HepG2 (cell line): ENCODE results near the gene FSTL1. TPM values are rescaled to one million over a fixed set of nuclear protein-coding genes. Genes with fewer than 3 reads are reported as not detected.

Experiments
- ATAC-seq: fragments of 200-7000 bp; cut with Tn5 transposase; 3 replicates; pipeline ENCODE4 v1.9.1; 2020; ENCODE audit warnings: mild to moderate bottlenecking, moderate library complexity
- BruUV-seq: library from RNA; stranded (reverse); fragments of 400-500 nt; replicated peaks from 2 replicates; lab custom pipeline; 2021; lab: Mats Ljungman, UMichigan
- CTCF ChIA-PET: fragments of 300-600 bp; formaldehyde crosslinking; extraction: SDS; loops from one replicate; lab custom pipeline; 2021; ENCODE audit warnings: low total read pairs, inconsistent platforms, low intra/inter-chr PET ratio; lab: Yijun Ruan, JAX
- POLR2A ChIA-PET: fragments of 350-600 bp; sonication (Branson Sonifier 250); formaldehyde crosslinking; loops from one replicate; lab custom pipeline; 2020; ENCODE audit warnings: antibody characterized with exemption, inconsistent platforms; lab: Yijun Ruan, JAX
- DNase-seq: peaks from one replicate; pipeline ENCODE4 v3.0.0-alpha.2; 2015; ENCODE audit warnings: low spot score
- FAIRE-seq: peaks from 3 replicates; lab custom pipeline; 2011; peaks lifted over from hg19 to GRCh38; lab: Jason Lieb, UNC
- H2AFZ ChIP-seq: one replicate; pipeline ENCODE4 v1.6.1; 2011; ENCODE audit warnings: low read length, inconsistent platforms
- H3K27ac ChIP-seq: fragments of 300-600 bp; 3 replicates; pipeline ENCODE4 v1.8.0; 2011; ENCODE audit warnings: mixed run types, mild to moderate bottlenecking, mixed read lengths, low read length, inconsistent platforms; ENCODE audit not compliant: insufficient read depth; ENCODE audit errors: extremely low read length
- H3K27me3 ChIP-seq, 2 experiments: fragments of 200-600 bp in 1 of 2; 2 replicates in 1 of 2; 3 replicates in 1 of 2; pipeline versions ENCODE4 v1.6.0 to v1.8.0; 2011; ENCODE audit warnings: low read length in 2 of 2, mild to moderate bottlenecking in 2 of 2, moderate library complexity in 2 of 2, inconsistent platforms in 1 of 2; ENCODE audit not compliant: insufficient read depth in 2 of 2, control insufficient read depth in 1 of 2
- H3K36me3 ChIP-seq, 2 experiments: fragments of 200-600 bp in 1 of 2; replicated peaks in 1 of 2; 2 replicates in 1 of 2; 3 replicates in 1 of 2; pipeline versions ENCODE4 v1.5.1 to v1.8.0; 2011; ENCODE audit warnings: low read length in 2 of 2, inconsistent platforms in 1 of 2; ENCODE audit not compliant: insufficient read depth in 2 of 2, control insufficient read depth in 1 of 2
- H3K4me1 ChIP-seq: 2 replicates; pipeline ENCODE4 v1.5.1; 2012; ENCODE audit warnings: low read length, inconsistent platforms; ENCODE audit not compliant: insufficient read depth
- H3K4me2 ChIP-seq: 2 replicates; pipeline ENCODE4 v1.6.0; 2011; ENCODE audit warnings: low read depth, low read length, inconsistent platforms
- H3K4me3 ChIP-seq, 3 experiments: fragments of 200-600 bp in 1 of 3; sonication (generic), shearing (Covaris generic) in 1 of 3; replicated peaks in 1 of 3; 2 replicates each; pipeline ENCODE4 v1.5.1; 2011 to 2016; ENCODE audit warnings: low read length in 3 of 3, inconsistent platforms in 2 of 3, low read depth in 2 of 3, mild to moderate bottlenecking in 2 of 3, control low read depth in 1 of 3, mixed read lengths in 1 of 3; ENCODE audit not compliant: insufficient read depth in 1 of 3
- H3K79me2 ChIP-seq: one replicate; pipeline ENCODE4 v1.6.1; 2011; ENCODE audit warnings: low read length, inconsistent platforms; ENCODE audit not compliant: insufficient read depth
- H3K9ac ChIP-seq: 2 replicates; pipeline ENCODE4 v1.6.0; 2011; ENCODE audit warnings: mild to moderate bottlenecking, low read depth, low read length, inconsistent platforms; ENCODE audit not compliant: insufficient read depth
- H3K9me3 ChIP-seq: 2 replicates; pipeline ENCODE4 v1.5.1; 2012; ENCODE audit warnings: mild to moderate bottlenecking, low read length
- H4K20me1 ChIP-seq: 2 replicates; pipeline ENCODE4 v1.6.0; 2011; ENCODE audit warnings: inconsistent platforms, mild to moderate bottlenecking, low read length, moderate library complexity; ENCODE audit not compliant: insufficient read depth
- CREB1 ChIP-seq, 2 experiments: fragments of 450-650 bp in 1 of 2; IDR thresholded peaks; 2 replicates each; pipeline ENCODE4 v1.6.1; 2016 to 2017; ENCODE audit warnings: control low read depth in 1 of 2, mild to moderate bottlenecking in 1 of 2, missing compliant biosample characterization in 1 of 2, missing genetic modification characterization in 1 of 2
- NCOA5 ChIP-seq: sonication (generic); formaldehyde crosslinking; IDR thresholded peaks from 2 replicates; pipeline ENCODE4 v1.4.0; 2020; ENCODE audit warnings: missing genetic modification reagents
- ONECUT2 ChIP-seq: sonication (generic); formaldehyde crosslinking; IDR thresholded peaks from 2 replicates; pipeline ENCODE4 v1.4.0; 2020; ENCODE audit warnings: missing genetic modification reagents
- PTBP1 ChIP-seq: fragments of 200-400 bp; formaldehyde crosslinking; IDR thresholded peaks from 2 replicates; pipeline ENCODE4 v1.6.1; 2018; ENCODE audit warnings: low read length, low read depth; ENCODE audit not compliant: poor library complexity, severe bottlenecking
- TBP ChIP-seq: sonication (generic); formaldehyde crosslinking; IDR thresholded peaks from 2 replicates; pipeline ENCODE4 v1.5.0; 2020; ENCODE audit warnings: missing genetic modification reagents
- THAP9 ChIP-seq: sonication (generic); formaldehyde crosslinking; IDR thresholded peaks from 2 replicates; pipeline ENCODE4; 2020; ENCODE audit warnings: missing genetic modification reagents, mild to moderate bottlenecking, borderline replicate concordance
- ZNF138 ChIP-seq: sonication (generic); formaldehyde crosslinking; IDR thresholded peaks from 2 replicates; pipeline ENCODE4 v1.5.0; 2020; ENCODE audit warnings: mild to moderate bottlenecking, low read depth, missing genetic modification reagents
- ZNF720 ChIP-seq: sonication (generic); formaldehyde crosslinking; IDR thresholded peaks from 2 replicates; pipeline ENCODE4 v1.4.0; 2020; ENCODE audit warnings: missing genetic modification reagents
- ZNF770 ChIP-seq: sonication (generic); formaldehyde crosslinking; IDR thresholded peaks from 2 replicates; pipeline ENCODE4 v1.5.0; 2020; ENCODE audit warnings: mild to moderate bottlenecking, missing genetic modification reagents
- ZSCAN29 ChIP-seq: sonication (generic); formaldehyde crosslinking; conservative IDR thresholded peaks from 2 replicates; pipeline ENCODE4 v1.4.0; 2020; ENCODE audit warnings: mild to moderate bottlenecking, missing genetic modification reagents
- WGBS: methylation state at CpG from one replicate; pipeline ENCODE4 v1.1.6; 2017; ENCODE audit warnings: low lambda C conversion rate; 5-methylcytosine and 5-hydroxymethylcytosine counted together
- in situ Hi-C: cut with HindIII; loops from 2 replicates; pipeline ENCODE4 v1.10.0; 2017; ENCODE audit warnings: low pct_unique_long_range_greater_than_20kb; ENCODE audit not compliant: extremely low pct_ligation_motif_present
- intact Hi-C: fragments of 100-400 bp; cut with micrococcal nuclease; formaldehyde crosslinking; loops from one replicate; pipeline ENCODE4 v1.10.0; 2022; ENCODE audit not compliant: unreplicated experiment
- polyA plus RNA-seq, 8 experiments: library from polyadenylated mRNA; depleted of rRNA in 3 of 8; stranded (reverse) in 7 of 8; unstranded in 1 of 8; fragments of >200 nt; fragmentation: Illumina TruSeq in 4 of 8; extraction: Trizol in 4 of 8; gene quantifications; 2 replicates each; pipeline versions ENCODE4 v1.2.1 to v1.2.3, GENCODE V29; 2011 to 2016; ENCODE audit warnings: low read depth in 4 of 8, missing spikeins in 1 of 8, mixed read lengths in 1 of 8; ENCODE audit not compliant: insufficient read depth in 1 of 8
- total RNA-seq, 5 experiments: library from RNA; depleted of rRNA; stranded (reverse); fragments of >200 nt; fragmentation: Illumina TruSeq; extraction: Trizol; gene quantifications; 2 replicates each; pipeline ENCODE4 v1.2.3, GENCODE V29; 2016; ENCODE audit warnings: low read depth in 1 of 5
- TF ChIP-seq, protein P1 (sequence below): sonication (generic); formaldehyde crosslinking; IDR thresholded peaks from 2 replicates; pipeline ENCODE4 v1.4.0; 2020; ENCODE audit warnings: missing genetic modification reagents, borderline replicate concordance

Gene FSTL1
- total and polyA plus RNA-seq, 2 of the 13 experiments (the other 11 are each of a cell fraction or from before 2014, with no cell fraction given): 0.07 to 0.29 TPM

GRCh38 chr3:120424976-120425570 lies 25.7 kb downstream of the FSTL1 start:
- ChIA-PET POLR2A (no interaction called here), CTCF (no interaction called here)
- intact Hi-C loops: no loop called here
- Histone ChIP-seq H3K9me3 (no peaks in the 10 kb centered on the region), H3K4me2 (no peak overlapping the region), H3K79me2 (no peaks in the 10 kb centered on the region), H2AFZ (no peak overlapping the region), H3K36me3 (no peaks in the 10 kb centered on the region), H3K4me1 (no peaks in the 10 kb centered on the region)
- no peak for DNase-seq
- 1% methylated on average over 5 of the region's 5 CpGs for WGBS
- in situ Hi-C loops: loop anchor here (5.0 kb wide), 1 partner anchor 132 kb away; no protein-coding TSS in a partner anchor
- no TSS peak for BruUV-seq
- no peak for FAIRE-seq
- TF ChIP-seq, protein P1, sequence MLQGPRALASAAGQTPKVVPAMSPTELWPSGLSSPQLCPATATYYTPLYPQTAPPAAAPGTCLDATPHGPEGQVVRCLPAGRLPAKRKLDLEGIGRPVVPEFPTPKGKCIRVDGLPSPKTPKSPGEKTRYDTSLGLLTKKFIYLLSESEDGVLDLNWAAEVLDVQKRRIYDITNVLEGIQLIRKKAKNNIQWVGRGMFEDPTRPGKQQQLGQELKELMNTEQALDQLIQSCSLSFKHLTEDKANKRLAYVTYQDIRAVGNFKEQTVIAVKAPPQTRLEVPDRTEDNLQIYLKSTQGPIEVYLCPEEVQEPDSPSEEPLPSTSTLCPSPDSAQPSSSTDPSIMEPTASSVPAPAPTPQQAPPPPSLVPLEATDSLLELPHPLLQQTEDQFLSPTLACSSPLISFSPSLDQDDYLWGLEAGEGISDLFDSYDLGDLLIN (CRISPR knock-in tag): no peak
- no peak for TF ChIP-seq CREB1 (IDR thresholded peaks at IDR 0.05)
- no peak for TF ChIP-seq CREB1 (CRISPR knock-in tag; IDR thresholded peaks at IDR 0.05)
- TF ChIP-seq, all 625 proteins: peak for 0
- no peak for ATAC-seq
- peaks cover 1 to 13% of the 10 kb centered on the region in 2 experiments; a peak in 3 of 5 replicates for H3K27me3 ChIP-seq
- no peak overlapping the region for H3K9ac ChIP-seq
- no peaks in the 10 kb centered on the region for H4K20me1 ChIP-seq
- H3K27ac ChIP-seq: no peak overlapping the region
- no peak overlapping the region for H3K4me3 ChIP-seq

DNA sequence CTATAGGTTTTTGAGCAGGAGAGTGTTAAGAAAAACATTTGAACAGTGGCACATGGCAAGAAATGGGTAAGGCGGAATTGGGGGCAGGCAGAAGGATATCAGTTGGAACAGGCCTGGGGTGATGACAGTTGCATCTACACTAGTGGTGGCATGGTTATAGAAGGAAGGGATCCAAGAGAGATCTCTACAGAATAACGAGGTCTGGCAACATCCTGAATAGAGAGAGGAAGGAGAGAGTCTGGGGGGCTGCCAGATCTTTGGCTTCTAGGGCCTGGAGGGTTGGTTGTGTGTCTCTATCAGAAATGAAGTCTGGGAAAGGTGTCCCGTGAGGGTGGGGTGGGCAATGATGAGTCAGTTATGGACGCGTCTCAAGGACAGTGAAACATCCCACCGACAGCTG lies 26.3 kb downstream of the FSTL1 start:
- in situ Hi-C loops: loop anchor here (5.0 kb wide), 1 partner anchor 133 kb away; no protein-coding TSS in a partner anchor
- Histone ChIP-seq H3K4me3 (no peak overlapping the region), H3K4me2 (no peak overlapping the region), H3K27me3 (peaks cover 1 to 13% of the 10 kb centered on the region in 2 experiments; a peak in 3 of 5 replicates), H2AFZ (no peak overlapping the region), H3K27ac (no peak overlapping the region), H3K4me1 (no peaks in the 10 kb centered on the region), H4K20me1 (no peaks in the 10 kb centered on the region), H3K9ac (no peak overlapping the region), H3K9me3 (no peaks in the 10 kb centered on the region), H3K36me3 (no peaks in the 10 kb centered on the region), H3K79me2 (no peaks in the 10 kb centered on the region)
- TF ChIP-seq ZNF138 (CRISPR knock-in tag): no peak
- no peak for TF ChIP-seq ZNF770
- no peak for TF ChIP-seq ZNF720 (CRISPR knock-in tag)
- no peak for TF ChIP-seq ZSCAN29
- no peak for TF ChIP-seq PTBP1
- no peak for TF ChIP-seq NCOA5
- TF ChIP-seq ONECUT2: no peak
- no peak for TF ChIP-seq TBP (CRISPR knock-in tag)
- TF ChIP-seq THAP9: no peak
- ChIA-PET POLR2A (no interaction called here), CTCF (no interaction called here)
- intact Hi-C loops: no loop called here
- no TSS peak for BruUV-seq
- ATAC-seq (no peak), DNase-seq (no peak), FAIRE-seq (no peak)
- 15% methylated on average over 6 of the region's 6 CpGs for WGBS
